Aortic smooth muscle cell (primary cell): ENCODE results near the gene SREBF1. TPM values are rescaled to one million over a fixed set of nuclear protein-coding genes. Genes with fewer than 3 reads are reported as not detected.

Source experiments
- total RNA-seq: library from RNA; depleted of rRNA; stranded (reverse); fragments of >200 nt; gene quantifications from 2 replicates; pipeline ENCODE4 v1.2.3, GENCODE V29; 2014

SREBF1 gene
- total RNA-seq, result 43.2 and 73.2 TPM in 2 replicates

GRCh38 chr17:17836818-17837379, at the start of gene SREBF1:
TSS of gene SREBF1 (minus strand) at chr17:17836986. CDS start at chr17:17836817, 169 bp downstream.

Other genes starting within 250 kb of the SREBF1 start
- gene PEMT, start 245.3 kb downstream of the SREBF1 start, total RNA-seq, result 18.6 and 21.8 TPM in 2 replicates
- gene RAI1, start 155.5 kb downstream of the SREBF1 start, total RNA-seq, result 3.8 and 5.8 TPM in 2 replicates
- 33.2 and 40.4 TPM in 2 replicates for gene TOM1L2, start 135.4 kb upstream of the SREBF1 start, total RNA-seq
- 0.66 and 0.81 TPM in 2 replicates for gene DRC3, start 135.9 kb upstream of the SREBF1 start, total RNA-seq
- 12.9 and 14.4 TPM in 2 replicates for gene ATPAF2, start 202.2 kb upstream of the SREBF1 start, total RNA-seq
- 4.0 and 5.3 TPM in 2 replicates for gene GID4, start 202.4 kb upstream of the SREBF1 start, total RNA-seq